Islet of Langerhans (tissue), 1 donor: ENCODE measurements around the gene GALNT15.

Source experiments
- FAIRE-seq: peaks from one replicate; lab custom pipeline; 2011; peaks lifted over from hg19 to GRCh38; lab: Jason Lieb, UNC

The GALNT15 gene, protein sequence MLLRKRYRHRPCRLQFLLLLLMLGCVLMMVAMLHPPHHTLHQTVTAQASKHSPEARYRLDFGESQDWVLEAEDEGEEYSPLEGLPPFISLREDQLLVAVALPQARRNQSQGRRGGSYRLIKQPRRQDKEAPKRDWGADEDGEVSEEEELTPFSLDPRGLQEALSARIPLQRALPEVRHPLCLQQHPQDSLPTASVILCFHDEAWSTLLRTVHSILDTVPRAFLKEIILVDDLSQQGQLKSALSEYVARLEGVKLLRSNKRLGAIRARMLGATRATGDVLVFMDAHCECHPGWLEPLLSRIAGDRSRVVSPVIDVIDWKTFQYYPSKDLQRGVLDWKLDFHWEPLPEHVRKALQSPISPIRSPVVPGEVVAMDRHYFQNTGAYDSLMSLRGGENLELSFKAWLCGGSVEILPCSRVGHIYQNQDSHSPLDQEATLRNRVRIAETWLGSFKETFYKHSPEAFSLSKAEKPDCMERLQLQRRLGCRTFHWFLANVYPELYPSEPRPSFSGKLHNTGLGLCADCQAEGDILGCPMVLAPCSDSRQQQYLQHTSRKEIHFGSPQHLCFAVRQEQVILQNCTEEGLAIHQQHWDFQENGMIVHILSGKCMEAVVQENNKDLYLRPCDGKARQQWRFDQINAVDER

DNA sequence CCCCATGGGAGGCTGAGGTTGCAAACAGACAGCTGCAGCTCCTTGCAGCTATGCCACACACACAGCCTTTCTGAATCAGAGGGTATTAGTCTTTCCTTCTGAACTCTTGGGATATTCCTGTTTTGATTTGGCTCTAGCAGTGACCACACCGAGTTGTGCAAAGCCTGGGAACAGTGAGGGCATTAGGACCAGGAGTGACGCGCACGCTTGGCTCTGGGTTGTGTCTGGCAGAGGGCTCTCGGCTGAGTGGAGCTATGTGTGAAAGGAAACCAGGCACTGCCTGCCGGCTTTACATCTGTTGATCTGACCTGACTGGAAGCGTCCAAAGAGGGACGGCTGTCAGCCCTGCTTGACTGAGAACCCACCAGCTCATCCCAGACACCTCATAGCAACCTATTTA lies at the start of gene GALNT15:
GALNT15 (plus strand) TSS at position 292 of the 400 bp plus-strand sequence. CDS start 472 bp downstream, outside the sequence.
- FAIRE-seq: no peak

DNA sequence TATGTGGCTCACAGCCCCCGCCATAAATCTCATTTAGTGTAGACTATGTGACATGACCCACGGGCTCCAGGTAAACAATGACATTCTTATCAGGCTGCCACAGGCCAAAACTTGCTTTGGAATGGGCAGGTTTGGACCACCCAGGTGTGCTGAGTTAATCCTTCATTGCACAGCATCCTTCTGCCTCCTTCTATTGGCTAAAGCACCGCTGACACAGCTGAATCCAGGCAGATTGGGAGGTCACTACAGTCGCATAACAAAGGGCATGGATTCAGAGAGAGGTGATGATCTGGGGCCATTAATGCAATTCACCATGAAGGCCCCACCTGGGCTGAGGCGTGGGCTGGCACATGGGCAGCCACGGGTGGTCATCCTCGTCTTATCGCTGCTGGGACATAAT lies 47.8 kb upstream of the GALNT15 start:
- no peak for FAIRE-seq

DNA sequence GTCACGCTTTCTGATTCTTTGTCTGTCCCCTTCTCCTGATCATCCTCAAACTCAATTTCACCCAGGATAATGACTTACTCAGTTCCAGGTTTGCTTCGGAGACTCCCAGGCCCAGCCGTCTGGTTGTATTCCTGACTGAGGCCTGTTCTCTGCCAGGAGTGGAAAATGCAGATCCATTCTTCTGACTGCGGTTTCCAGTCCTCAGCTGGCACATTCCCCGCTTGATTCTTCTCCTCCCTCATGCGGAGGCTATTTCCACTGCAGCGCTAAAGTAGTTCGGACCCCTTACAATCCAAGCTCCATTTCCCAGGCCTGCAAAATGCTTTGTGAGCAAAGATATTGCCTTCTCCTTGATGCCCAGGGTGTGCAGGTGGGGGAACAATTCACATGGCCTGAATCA lies 47.2 kb upstream of the GALNT15 start:
- FAIRE-seq: no peak

DNA sequence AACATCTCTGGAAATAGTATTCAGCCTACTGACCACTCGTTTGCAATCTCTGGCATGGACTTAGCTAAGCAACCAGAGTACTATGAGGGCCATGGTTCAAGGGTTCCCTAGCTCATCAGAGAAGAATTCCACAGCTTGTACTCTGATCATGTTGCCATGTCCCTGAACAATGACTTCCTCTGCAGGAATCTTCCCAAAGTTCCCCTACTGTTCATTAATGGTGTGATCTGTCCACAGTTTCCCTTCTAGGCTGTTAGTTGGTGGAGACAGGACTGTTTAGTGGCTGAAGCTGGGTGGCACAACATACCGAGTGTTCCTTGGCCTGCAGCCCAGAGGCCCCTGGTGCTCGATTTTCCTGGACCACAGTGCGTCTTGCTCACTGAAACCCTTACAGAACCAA lies 44.4 kb upstream of the GALNT15 start:
- no peak for FAIRE-seq

DNA sequence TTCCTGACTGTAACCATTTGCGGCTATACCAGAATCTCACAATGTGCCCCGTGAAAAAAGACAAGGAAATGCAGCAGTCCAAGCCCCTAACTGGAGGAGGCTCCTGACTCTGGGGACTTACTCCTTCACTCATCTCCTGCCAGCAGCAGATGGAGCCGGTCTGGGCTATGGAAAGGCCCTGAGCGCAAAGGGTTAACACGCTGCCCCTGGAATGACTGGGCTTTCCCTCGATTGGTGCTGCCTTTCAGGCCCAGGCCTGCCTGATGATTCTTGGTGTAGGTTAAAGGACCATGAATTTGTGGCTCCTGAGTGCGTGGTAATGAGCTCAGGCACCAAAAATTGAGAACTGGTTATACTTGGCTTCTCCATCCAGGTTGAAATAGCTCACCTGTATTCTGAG lies 42.3 kb upstream of the GALNT15 start:
- FAIRE-seq: no peak

DNA sequence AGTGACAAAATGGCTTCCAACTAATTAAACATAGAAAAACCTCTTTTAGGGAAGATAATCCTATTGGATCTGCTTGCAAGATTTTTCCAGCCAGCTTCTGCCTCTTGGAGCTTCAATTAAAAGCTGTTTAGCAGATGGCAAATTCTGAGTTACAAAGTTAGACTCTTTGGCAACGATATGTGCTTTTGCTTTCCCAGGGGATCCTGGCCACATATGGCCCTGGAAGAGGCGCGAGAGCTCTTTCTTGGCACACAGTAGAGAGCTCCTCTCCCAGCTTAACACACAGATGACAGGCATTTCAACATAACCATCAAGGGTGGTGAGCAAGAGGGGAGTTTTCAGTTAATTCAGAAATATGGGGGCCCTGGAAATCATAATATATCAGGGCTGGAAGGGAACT lies 41.6 kb upstream of the GALNT15 start:
- no peak for FAIRE-seq

DNA sequence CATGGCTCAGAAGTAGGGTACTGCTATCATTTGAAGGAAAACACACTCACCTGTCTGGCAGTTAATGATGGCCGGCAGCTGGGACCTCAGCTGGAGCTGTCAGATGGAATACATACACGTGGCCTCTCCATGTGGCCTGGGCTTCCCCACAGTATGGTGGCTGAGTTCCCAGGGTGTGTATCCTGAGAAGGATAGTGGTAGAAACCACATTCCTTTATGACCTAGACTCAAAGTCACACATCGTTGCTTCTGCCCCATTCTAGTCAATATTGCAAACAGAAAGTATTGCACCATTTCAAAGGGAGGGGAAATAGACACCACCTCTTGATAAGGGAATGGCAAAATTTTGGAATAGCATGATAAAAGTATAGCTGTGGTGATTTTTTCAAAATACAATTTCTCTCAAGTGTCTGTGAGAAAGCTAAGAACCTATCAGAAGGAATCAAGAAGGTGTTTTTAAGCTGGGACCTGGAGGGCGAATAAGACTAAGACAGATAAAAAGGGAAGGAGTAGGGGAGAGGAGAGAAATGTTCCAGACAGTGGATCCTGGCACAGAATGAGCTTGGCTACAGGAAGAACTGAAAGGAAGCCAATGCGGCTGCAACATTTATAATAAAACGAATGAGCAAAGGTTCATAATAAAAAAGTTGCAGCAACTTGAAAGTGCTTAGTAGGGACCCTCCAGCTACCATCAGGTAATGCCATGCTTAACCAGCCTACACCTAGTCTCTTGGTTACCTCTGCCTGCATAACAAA lies 40.1 kb upstream of the GALNT15 start:
- FAIRE-seq: no peak

DNA sequence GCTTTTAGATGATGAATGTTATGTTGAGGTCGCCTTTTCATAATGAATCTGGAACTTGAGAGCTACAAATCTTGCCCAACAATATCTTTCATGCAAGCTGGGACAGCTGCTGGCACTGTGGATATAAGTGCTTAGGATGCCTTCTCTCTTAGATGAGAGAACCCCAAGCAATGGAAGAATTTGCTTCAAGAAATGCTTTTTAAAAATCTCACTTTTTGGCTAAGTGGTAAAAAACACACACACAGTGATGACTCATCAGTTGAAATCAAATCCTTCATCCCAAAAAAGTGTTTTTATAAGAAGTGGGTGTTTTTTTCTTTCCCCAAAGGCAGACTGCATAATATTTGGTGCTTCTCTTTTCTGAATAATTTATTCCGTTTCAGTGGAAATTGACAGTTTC lies 38.4 kb upstream of the GALNT15 start:
- FAIRE-seq: no peak

DNA sequence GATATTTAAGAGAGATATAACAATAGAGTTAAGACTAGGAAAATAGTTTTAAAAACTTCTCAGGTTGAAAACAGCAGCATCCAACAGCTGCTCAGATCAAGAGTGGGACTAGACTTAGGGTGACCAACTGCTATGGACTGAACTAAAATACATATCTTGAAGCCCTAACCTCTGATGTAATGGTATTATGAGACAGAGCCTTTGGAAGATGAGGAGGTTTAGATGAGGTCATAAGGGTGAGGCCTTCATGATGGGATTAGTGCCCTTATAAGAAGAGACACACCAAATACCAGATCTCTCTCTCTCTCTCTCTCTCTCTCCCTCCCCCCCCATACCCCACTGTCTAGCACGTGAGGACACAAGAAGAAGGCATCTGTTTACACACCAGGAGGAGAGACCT lies 37.4 kb upstream of the GALNT15 start:
- no peak for FAIRE-seq

DNA sequence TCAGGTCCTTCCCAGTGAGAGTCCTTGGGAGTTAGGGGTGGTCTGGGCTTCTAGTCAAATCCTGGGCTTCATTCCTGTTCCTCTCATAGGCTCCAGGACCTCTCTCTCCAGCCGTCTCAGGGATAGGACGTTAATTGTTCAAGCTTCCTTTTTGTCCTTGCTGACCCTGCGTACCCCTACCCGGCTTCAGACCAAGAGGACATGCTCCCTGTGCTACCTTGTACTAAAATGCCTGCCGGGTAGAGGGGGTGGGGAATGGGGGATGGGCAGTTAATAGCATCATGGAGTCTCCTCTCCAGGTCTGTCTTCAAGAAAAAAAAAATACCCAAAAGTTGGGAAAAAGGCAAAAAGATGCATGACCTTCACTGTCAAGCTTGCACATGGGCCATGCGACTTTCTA lies 36.5 kb upstream of the GALNT15 start:
- FAIRE-seq: no peak

DNA sequence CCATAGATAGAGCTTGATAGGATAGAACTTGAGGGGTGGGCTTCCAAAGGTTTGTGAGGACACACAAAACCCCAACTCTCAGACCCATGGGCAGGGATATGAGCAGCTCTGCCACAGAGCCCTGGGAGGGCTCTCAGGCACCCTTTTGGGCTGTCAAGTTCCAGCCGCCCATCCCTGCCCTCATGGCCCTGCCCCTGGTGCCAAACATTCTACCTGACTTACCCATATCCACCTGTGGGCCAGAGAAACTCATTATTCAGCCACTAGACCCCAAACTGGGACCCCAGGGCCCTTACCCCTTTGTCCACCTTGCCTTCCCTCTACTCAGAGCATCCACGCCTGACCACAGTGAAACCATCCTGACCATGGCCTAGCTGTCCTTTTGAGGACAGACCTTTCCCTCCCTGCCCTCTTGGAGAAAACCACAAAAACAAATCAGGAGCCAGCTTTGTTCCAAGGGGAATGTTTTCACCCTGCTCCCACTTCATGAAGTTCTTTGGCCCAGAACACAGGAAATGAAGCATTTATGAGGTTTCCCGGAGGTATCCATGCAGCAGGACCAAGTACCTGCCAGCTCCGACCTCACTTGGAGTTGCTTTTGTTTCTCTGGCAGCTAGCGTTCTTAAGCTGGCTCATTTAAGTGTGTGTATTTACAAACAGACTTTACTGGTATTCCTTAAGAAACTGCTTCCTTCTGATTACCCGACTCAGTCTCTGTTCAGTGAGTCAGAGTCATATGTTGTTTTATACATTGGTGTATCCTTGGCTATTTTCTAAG lies 34.2 kb upstream of the GALNT15 start:
- FAIRE-seq: no peak

DNA sequence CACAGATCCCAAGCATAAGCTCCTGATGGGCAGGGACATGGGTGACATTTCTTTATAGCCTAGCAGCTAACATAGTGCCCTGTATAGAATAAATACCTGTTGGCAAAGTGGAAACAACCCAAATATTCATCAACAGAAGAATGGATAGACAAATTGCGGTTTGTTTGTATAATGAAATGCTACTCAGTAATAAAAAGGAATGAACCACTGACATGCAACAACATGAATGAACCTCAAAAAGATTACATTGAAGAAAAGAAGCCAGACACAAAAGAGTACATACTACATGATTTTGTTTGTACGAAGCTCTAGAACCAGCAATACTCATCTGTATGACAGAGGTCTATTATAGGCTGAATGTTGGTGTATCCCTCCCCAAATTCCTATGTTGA lies 33.6 kb upstream of the GALNT15 start:
- FAIRE-seq: no peak

DNA sequence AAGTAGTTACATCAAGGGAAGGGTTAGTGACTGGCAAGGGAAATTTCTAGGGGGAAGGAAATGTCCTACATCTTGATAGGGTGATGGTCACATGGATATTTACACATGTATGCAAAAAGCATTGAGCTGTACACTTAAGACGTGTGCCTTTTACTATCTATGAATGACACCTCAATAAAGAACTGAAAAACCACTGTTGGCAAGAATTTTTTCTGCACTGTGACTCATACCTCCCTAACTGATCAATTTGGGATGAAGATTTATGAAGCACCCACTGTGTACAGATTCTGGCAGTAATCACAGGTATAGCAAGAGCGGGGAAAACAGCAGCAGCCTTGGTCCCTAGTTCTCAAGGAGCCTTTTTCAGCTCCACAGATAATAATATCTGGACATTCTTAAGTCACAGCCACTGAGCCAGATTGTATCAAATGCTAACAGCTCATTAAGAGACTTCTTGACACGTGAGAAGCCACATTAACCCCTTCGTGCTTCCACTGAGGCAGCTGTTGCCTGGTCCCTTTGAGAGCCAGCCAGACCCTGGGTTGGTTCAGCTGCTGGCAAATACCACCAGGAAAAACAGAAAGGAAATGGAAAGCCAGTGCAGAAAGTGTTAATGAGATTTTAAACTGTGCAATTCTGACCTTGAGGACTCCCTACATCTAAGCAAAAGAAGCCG lies 32.0 kb upstream of the GALNT15 start:
- no peak for FAIRE-seq

DNA sequence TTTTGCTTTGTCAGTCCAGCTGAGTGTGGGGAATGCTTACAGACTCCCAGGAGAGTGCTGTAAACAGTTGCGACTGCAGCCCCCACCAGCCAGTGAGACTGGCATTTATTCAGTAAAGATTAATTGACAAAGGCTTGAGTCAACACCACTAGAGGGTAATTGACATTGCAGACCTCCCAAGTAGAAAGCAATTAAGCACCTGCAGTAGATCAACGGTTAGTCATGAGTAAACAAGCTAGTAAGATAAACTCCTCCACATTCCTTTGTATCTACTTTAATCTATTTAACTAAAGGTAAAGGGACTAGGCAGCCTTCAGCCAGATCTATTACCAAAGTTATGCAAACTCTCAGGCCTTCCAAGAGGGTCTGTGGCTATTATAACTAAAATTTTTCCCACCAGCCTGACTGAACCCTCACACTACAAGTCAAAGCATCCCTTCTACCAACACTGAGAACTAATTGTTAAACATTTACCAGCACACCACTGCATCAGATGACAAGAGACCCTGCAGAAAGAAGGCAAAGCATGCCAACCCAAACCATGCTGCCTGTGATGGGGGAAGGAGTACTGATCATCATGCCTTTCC lies 30.5 kb upstream of the GALNT15 start:
- FAIRE-seq: no peak

DNA sequence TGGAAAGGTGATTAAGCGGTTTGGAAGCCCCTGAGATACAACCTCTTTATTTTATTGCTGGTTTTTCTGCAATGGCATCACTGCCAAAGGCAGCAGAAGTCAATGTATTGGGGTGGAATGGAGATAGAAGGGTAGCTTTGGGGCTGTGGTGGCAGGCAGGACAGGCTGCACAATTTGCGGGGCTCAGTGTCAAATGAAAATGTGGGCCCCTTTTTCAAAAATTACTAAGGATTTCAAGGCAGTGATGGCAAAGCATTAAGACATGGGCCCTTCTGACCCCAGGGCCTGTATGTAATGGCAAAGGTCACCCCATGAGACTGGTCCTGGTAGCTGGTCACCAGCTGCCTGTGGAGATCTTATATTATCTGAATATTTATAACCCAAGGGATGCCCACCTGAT lies 29.3 kb upstream of the GALNT15 start:
- FAIRE-seq: no peak

DNA sequence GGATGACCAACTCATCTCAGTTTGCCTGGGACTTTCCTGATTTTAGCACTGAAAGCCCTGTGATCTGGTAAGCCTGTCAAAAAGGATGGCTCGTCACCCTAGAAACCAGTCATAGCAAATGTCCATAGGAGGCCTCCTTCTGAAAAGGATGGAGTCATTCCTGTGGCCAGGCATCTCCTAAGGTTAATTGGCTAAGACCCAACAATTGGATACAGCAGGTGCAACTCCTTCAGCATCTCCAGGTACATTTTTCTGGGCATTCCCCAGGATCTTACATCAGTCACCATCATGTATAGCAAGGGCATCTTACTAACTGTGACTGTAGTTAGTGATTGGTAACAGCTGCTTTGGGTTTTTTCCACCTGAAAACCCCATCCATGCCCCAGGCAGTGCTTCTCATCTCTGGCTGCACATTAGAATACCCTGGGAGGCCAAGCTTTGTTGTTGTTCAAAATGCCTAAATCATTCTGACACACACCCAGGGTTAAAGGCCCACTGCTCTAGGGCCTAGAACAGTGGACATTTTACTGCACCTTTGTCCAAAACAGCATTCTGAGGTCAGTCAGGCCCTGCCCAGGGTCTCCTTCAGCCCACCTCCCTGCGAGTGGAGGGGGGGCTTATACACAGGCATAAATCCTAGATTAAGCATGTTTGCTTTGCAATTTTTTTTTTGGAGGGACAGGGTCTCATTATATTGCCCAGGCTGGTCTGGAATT lies 28.3 kb upstream of the GALNT15 start:
- FAIRE-seq: no peak

DNA sequence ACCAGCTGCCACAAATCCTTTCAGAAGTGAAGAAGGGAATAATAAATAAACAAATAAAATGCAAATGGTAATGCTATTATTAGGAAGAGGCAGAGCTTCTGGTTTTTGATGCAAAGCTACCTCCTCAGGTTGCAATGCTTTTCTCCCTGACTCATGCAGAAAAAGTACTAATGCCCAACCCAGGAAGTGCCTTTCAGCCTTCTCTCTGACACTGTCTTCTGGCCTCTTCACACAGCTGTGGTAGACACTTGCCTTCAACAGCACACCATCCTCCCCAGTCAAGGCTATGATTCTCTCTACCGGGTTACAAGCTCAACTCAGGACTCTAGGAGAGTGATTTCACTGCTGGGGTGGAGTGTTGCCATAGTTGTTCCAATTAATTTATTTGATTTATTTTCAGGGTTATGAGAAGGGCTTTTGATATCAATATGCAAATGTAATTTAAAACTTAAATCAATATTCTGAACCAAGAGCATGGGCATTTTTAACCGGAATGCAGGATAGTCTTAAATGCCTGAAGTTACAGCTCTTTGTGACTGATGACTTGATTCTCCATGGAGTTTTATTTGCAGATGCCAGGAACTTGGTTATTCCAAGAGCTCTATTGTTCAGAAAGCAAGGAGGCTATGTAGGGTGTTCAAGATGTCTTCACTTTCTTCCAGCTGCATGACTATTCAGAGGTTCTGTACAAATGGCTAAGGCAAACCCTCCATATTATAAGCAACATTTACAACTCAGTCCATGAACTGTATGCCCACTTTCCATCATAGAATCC lies 27.1 kb upstream of the GALNT15 start:
- FAIRE-seq: no peak

DNA sequence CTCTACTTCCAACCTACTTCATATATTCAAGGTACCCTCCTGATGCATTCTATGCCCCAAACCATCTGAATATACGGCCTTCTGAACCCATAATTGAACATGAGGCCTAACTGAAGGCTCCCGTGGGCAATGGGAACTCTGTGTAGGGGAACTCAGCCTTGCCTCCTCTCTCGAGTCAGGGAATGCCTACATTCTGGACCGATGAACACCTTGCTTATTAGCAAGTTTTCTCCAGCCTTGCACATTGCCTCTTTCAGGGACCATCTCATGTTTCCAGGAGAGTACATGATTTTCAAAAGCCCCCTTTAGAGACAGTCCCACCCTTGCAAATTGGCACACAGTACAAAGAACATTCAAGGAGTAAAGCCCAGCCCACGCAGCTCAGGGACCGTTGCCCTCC lies 26.3 kb upstream of the GALNT15 start:
- no peak for FAIRE-seq

DNA sequence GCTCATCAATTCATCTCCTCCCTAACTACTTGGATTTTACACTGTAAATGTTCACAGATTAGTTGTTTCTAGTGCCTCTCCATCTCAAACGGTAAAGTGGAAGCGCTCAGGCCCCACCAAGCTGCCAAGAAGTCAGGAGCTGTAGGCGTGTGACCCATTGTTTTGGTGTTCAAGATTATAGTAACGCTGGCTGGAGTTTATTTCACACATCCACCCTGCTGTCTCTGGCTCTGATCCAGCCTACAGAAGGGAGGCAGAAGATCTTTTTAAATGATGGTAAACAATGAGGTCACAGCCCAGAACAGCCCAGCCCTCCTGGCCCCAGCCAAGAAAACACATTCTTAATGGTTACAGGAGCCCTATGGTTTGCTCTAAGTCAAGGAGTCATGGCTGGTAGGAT lies 25.7 kb upstream of the GALNT15 start:
- no peak for FAIRE-seq

DNA sequence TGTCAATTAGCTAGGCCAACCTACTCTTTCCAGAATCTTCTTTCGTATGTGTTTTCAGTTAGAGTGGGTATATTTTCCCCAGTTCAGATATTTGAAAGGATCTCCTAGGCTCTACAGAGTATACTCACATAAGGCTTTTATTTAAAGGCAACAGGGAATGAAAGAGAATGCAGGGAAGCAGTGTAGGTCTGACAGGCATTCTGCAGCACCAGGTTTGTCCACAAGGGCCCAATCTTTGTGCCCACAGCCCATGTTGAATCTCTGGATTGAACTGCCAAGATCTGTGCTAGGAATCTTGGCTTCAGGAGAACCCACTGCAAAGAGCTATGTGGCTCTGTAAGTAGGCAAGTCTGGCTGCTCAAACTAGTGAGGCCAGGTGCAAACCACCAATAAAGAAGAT lies 24.2 kb upstream of the GALNT15 start:
- FAIRE-seq: no peak
